Measurements from ENCODE around the gene IGF1R.
A peak's percentile ranks its signal among the peaks of the same experiment; 100 is the strongest.

The IGF1R gene

GRCh38 chr15:98796685-98797357 lies 148.5 kb downstream of the IGF1R start:
- DNase-seq (ENCODE audit: low read depth) = no peak

- no peak for DNase-seq (ENCODE audit: low read depth)
These were observed 150.1 kb downstream of the IGF1R start for GRCh38 chr15:98798375-98798893.

DNA sequence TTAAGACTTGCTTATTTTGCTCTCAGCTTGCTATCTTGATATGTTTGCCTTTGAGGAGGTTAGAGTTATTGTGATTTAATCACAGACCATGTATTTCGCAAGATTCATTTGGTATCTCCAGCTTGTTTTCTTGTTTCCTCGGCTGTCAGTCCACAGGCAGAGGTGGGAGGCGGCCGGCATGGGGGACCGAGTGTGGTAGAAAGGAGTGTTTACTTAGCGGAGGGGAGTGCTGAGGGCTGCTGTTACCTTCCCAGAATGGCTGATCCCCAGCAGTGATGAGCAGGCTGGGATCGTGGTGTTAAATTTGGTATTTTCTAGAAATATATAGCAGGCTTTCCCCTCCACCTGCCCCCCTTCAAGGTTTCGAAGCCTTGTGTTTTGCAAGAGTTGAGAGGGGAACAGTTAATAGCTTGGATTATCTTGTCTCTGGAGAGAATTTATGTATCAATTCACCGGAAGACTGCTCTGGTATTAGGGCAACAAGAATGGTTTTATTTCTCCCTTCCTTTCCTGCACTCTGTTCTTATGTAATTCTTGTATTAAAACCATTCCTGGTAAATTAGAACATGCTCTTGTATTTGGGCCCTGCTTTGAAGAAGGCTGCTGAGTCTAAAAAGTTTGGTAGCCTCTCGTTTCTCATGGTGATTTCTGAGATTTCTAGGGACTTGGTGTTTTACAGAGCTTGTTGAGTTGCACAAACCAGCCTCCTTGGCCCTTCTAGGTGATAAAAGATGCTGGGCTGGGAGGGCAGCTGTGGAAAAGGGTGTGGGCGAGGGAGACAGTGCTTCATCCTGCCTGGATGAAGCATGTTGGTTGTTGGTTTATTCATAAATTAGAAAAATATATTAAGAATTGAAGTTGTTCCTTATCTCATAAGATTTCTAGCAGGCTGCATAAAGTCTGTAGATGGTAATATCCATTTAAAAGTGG lies 151.4 kb downstream of the IGF1R start:
- no peak for DNase-seq (ENCODE audit: low read depth)

GRCh38 chr15:98800437-98801233 lies 152.3 kb downstream of the IGF1R start:
- peak; percentile 57 for DNase-seq (ENCODE audit: low read depth)

- DNase-seq (ENCODE audit: low read depth) = no peak
These were observed 152.9 kb downstream of the IGF1R start for GRCh38 chr15:98801234-98801561.

DNA sequence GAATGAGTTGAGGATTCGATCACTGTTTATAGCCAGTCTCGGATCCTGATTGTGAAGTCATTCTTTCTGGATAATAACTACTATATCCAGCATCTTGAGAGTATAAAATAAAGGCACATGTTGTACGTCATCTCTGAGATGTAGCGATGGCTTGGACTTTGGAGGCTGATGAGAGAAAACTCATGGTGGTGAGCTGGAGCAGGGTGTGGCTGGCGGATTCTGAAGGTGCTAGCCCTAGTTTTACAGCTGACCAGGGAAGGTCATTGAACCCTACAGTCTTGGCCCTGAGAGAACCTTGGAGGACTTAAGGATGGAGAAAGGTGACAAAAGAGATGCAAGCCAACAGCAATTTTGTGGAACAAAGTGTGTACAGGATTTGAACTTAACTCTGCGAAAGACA lies 153.8 kb downstream of the IGF1R start:
- no peak for DNase-seq (ENCODE audit: low read depth)

DNA sequence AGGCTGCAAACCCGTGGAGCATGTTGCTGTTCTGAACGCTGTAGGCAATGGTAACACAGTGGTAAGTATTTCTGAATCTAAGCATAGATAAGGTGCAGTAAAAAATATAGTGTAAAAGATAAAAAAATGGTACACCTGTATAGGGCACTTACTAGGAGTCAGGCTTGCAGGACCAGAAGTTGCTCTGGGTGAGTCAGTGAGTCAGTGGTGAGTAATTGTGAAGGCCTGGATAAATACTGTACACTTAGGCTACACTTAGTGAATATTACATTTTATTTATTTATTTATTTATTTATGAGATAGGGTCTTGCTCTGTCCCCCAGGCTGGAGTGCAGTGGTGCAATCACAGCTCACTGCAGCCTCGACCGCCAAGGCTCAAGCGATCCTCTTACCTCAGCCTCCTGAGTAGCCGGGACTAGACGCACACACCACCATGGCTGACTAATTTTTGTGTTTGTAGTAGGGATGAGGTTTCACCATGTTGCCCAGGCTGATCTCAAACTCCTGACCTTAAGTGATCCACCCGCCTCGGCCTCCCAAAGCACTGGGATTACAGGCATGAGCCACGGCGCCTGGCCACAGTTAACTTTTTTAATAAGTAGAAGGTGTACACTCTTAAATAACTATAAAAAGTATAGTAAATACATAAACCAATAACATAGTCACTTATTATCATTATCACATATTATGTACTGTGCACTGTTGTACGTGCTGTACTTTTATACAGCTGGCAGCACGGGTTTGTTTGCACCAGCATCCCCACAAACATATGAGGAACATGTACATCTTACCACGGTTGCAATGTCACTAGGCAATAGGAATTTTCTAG lies 155.1 kb downstream of the IGF1R start:
- peak; percentile 70 for DNase-seq (ENCODE audit: low read depth)

- DNase-seq (ENCODE audit: low read depth) = no peak
These were observed 155.7 kb downstream of the IGF1R start for GRCh38 chr15:98804057-98804380.

GRCh38 chr15:98805434-98806274 lies 157.3 kb downstream of the IGF1R start:
- DNase-seq (ENCODE audit: low read depth) = no peak

DNA sequence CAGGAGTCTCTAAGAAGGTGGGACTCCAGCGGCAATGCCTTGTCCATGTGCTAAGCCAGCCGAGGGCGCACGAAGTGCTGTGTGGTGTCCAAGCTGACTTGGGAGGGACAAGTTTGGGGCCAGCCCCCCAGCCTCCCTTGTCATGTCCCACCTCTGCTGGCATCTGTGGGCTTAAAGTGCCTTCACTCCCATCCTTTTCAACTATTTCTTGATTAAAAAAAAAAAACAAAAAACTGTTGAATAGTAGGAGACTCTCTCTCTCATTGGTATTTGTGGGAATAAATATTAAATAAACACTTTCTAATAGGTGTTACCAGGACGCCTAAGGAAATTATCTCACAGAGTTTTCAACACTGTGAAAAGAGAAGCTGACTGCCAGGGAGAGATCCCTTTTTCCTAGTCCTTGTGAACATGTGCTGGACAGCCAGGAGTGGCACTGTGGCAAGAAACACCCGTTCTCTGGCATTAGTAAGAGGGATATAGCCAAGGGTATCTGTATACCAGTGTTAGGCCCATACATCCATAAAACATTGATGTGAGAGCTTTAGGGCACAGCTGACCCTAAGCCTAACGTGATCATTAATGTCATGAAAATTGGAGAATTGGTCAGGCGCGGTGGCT lies 158.0 kb downstream of the IGF1R start:
- no peak for DNase-seq (ENCODE audit: low read depth)

- no peak for DNase-seq (ENCODE audit: low read depth)
These were observed 158.9 kb downstream of the IGF1R start for GRCh38 chr15:98807262-98807661.

DNA sequence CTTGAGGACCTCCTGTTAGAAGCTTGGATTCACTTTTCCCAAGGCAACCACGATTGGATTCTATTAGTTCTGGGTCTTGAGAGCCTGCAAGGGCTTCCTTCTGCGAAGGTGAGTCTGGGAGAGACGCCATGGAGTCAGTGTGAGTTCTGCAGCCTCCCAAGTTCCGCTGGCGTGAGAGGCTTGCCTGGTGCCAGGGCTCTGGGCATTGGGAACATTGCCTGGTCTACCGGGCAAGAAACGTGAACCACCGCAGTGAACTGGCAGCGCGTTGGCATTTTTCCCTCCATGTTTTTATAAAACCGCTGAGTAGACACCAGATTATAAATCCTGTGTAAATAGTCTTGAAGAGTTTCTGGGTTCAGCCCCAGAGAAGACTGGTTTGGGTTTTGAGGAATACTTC lies 160.9 kb downstream of the IGF1R start:
- DNase-seq (ENCODE audit: low read depth) = no peak

DNA sequence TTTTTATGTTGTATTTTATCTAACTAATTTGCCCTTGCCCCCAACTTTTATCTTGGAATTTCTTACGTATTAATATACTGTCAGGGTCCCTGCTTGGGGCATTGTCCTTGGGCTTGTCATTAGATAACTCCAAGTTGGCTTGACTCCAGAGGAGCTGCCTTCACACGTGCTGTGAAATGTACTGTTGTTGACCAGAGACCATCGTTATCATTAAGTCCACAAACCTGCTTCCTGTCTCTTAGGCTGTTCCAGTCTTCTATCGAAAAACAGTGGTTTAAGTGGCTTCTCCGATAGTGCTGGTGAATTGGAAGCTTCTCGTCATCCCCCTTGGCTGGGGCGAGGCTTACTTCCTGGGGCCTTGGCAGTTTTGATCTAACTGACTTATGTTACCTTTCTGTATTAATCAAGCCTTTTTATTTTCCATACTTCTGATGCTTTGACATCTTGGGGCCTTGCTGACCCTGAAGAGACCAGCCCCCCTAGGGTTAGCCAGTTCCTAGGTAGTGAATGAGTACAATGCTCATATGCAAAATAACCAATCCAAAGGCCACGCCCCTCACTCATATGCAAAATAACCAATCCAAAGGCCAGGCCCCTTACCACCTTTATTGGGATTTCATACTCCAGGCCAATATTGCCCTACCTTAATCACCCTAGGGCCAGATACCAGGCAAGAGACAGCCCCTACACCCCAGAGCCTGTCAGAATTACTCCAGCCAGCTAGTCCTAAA lies 164.5 kb downstream of the IGF1R start:
- DNase-seq (ENCODE audit: low read depth) = no peak

DNA sequence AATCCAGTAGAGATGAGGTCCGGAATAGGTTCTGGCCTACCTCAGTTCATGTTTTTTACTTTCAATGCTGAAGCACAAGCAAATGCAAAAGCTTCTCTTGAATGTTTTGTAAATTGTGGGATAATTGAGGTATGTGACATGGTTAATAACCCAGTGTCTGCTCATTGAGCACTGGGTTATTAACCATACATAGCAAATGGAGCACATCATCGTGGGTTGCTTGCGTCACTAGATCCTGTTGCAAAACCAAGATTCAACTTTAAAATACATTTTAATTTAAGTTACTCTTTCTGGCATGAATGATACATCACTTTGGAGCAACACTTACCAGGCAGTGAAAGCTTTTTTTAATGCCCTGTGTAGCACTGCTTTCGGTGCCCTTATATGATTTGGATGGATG lies 165.6 kb downstream of the IGF1R start:
- DNase-seq (ENCODE audit: low read depth) = no peak

DNA sequence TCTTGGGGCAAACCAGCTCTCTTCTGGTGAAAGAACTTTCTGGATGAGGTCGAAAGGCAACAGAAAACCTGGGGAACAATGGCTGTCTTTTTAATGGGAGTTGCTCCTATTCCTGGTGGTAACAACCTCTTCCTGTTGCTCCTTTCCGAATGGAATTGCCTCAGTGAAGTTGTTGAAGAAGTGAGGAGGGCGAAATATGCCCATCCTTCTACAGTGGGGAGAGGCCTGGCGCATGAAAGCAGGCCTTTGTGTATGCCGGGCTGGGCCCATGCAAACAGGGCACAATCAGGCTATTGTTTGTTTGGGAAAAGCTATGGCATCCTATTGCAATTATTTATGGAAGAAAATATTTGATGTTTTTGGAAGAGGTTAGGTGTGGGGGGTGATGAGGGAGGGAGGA lies 166.9 kb downstream of the IGF1R start:
- DNase-seq (ENCODE audit: low read depth) = no peak

DNA sequence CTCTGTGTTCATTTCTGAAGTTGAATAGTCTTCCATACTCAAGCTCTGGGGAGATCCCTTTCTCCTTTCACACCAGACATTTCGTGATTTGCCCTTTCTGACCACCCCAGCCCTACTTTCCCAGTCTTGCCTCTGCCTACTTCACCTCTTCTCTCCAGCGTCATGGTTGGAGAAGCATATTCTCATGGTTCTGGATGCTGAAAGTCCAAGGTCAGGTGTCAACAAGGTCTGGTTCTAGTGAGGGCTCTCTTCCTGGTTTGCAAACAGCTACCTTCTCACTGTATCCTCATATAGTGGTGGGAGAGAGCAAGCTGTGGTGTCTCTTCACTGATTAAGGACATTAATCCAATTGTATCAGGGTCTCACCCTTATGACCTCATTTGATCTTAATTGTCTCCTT lies 169.4 kb downstream of the IGF1R start:
- no peak for DNase-seq (ENCODE audit: low read depth)

DNA sequence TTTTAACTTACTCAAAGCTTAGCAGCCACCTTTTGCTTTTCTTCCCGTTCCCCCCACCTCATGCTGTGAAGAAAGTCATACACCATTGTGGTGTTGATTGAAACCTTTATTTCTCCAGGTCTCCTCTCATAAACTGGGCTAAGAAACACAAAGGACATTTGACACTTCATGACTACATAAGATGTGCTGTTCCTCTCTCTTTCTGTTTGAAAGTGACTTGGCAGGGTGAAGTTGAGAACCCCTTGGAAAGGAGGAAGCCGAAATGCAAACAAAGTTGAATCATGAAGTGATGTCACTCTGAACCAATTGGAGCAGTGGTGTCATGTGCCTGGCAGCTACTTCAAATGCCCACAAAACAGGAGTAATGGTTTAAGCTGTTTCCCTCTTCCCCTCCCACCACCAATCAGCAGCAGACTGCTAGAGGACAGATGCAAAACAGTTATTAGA lies 174.7 kb downstream of the IGF1R start:
- DNase-seq (ENCODE audit: low read depth) = peak; percentile 67

DNA sequence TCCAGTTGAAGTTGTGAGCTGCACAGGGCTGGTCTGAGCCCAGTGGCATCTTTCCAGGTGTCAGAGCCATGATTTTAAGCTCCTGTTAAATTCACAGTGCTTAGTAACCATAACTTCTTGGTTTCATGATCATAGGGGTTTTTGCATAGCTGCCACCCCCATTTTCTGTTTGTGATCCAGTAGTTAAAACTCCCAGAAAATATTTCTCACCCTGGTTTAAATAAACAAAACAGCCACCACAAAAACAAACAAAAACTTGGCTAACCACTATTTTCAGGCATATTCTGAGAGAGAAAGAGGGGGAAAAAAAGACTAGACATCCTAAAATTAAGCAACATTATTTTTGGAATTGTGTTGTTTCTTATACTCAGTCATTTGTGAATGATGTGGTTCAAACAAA lies 175.3 kb downstream of the IGF1R start:
- DNase-seq (ENCODE audit: low read depth) = no peak

- no peak for DNase-seq (ENCODE audit: low read depth)
These were observed 176.3 kb downstream of the IGF1R start for GRCh38 chr15:98824595-98824994.

- no peak for DNase-seq (ENCODE audit: low read depth)
These were observed 178.3 kb downstream of the IGF1R start for GRCh38 chr15:98826658-98827057.

Data from ELR (cell line).